Upper lobe of right lung (tissue), 1 donor: Measurements from ENCODE around the gene TCP11. TPM values are rescaled to one million over a fixed set of nuclear protein-coding genes. Genes with fewer than 3 reads are reported as not detected.

Source experiments
- ATAC-seq: fragments of 200-7000 bp; cut with Tn5 transposase; one replicate; pipeline ENCODE4 v1.9.1; 2020; ENCODE audit warnings: mild to moderate bottlenecking, moderate library complexity
- DNase-seq: peaks from one replicate; pipeline ENCODE4 v3.0.0-alpha.2; 2020
- H3K27ac ChIP-seq: fragments of 200-600 bp; one replicate; pipeline ENCODE4 v1.8.0; 2022
- H3K27me3 ChIP-seq: fragments of 200-600 bp; one replicate; pipeline ENCODE4 v1.8.0; 2022; ENCODE audit warnings: mild to moderate bottlenecking
- H3K36me3 ChIP-seq: fragments of 200-600 bp; one replicate; pipeline ENCODE4 v1.8.0; 2022
- H3K4me1 ChIP-seq: fragments of 200-600 bp; one replicate; pipeline ENCODE4 v1.8.0; 2022
- H3K4me3 ChIP-seq: fragments of 200-600 bp; one replicate; pipeline ENCODE4 v1.8.0; 2022; ENCODE audit warnings: mild to moderate bottlenecking
- H3K9me3 ChIP-seq: fragments of 200-600 bp; one replicate; pipeline ENCODE4 v1.8.0; 2022
- CTCF ChIP-seq: fragments of 200-600 bp; IDR thresholded peaks from one replicate; pipeline ENCODE4 v1.8.0; 2022; ENCODE audit warnings: antibody characterized with exemption
- intact Hi-C: fragments of 100-400 bp; cut with DNase I; formaldehyde crosslinking; loops from one replicate; pipeline ENCODE4 v1.11.0; 2022
- total RNA-seq: library from RNA; stranded (reverse); fragmentation: NEBNext Ultra II Directional; extraction: Animal tissue kit (Norgen Biotek cat#: 25700); gene quantifications from one replicate; pipeline ENCODE4 v1.2.1, GENCODE V29; 2021
- donor health status: DM: no; HTN: yes; CAD: no; lungs with severe emphysema.

TCP11 gene
- total RNA-seq, 1 donor from 2014 or later = not detected

GRCh38 chr6:35092362-35093117 is 48.6 kb downstream of the TCP11 start:
- Histone ChIP-seq H3K4me3 (no peak overlapping the region), H3K36me3 (peaks cover 38% of the 10 kb centered on the region), H3K9me3 (no peaks in the 10 kb centered on the region), H3K27ac (peak overlapping the region; percentile 55), H3K27me3 (no peaks in the 10 kb centered on the region), H3K4me1 (peaks cover 48% of the 10 kb centered on the region)
- intact Hi-C loops = no loop called here
- DNase-seq = no peak
- peak; percentile 4 for ATAC-seq
- TF ChIP-seq CTCF = no peak

- Histone ChIP-seq H3K27me3 (no peaks in the 10 kb centered on the region), H3K4me3 (no peak overlapping the region), H3K27ac (peak overlapping the region; percentile 55), H3K36me3 (peaks cover 46% of the 10 kb centered on the region), H3K4me1 (peaks cover 48% of the 10 kb centered on the region), H3K9me3 (no peaks in the 10 kb centered on the region)
- ATAC-seq = no peak
- TF ChIP-seq CTCF = no peak
- intact Hi-C loops = no loop called here
- no peak for DNase-seq
Measured at GRCh38 chr6:35091346-35092083, 49.6 kb downstream of the TCP11 start.

- no peaks in the 10 kb centered on the region for H3K9me3 ChIP-seq
- peaks cover 40% of the 10 kb centered on the region for H3K4me1 ChIP-seq
- ATAC-seq = no peak
- DNase-seq = peak; percentile 55
- peaks cover 54% of the 10 kb centered on the region for H3K36me3 ChIP-seq
- H3K27ac ChIP-seq = no peak overlapping the region
- H3K27me3 ChIP-seq = no peaks in the 10 kb centered on the region
- H3K4me3 ChIP-seq = no peak overlapping the region
- intact Hi-C loops = no loop called here
- TF ChIP-seq CTCF = no peak
Measured at GRCh38 chr6:35090734-35091133, 50.4 kb downstream of the TCP11 start.

DNA sequence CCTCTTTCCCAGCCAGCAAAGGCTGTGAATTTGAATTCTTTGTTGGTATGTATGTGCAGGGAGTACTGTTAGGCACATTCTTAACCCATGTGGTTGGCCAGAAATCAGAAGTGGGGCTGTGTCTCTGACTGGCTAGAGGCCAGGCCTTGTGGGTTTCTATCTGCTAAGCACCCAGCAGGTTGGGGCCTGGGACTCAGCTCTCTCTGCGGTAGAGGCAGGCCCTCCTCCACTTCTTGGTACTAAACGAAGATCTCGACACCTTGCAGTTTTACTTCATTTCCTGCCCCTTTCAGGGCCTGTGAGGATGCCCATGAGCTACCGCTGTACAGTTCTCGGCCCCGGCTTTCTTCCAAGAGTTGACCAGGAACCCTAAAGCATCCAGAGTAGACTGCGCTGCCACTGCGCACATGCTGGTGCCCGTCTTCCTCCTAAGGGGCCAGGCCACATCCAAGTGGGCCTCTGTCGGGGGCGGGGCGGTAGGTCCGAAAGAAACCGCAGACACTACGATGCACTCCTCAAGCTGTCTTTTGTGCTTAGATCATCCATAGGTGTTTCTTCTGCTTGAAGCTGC is 51.1 kb downstream of the TCP11 start:
- TF ChIP-seq CTCF = no peak
- peak; percentile 42 for DNase-seq
- intact Hi-C loops = no loop called here
- Histone ChIP-seq H3K4me1 (peaks cover 38% of the 10 kb centered on the region), H3K27me3 (no peaks in the 10 kb centered on the region), H3K9me3 (no peaks in the 10 kb centered on the region), H3K4me3 (no peak overlapping the region), H3K27ac (no peak overlapping the region), H3K36me3 (peaks cover 61% of the 10 kb centered on the region)
- ATAC-seq = no peak

- peaks cover 38% of the 10 kb centered on the region for H3K4me1 ChIP-seq
- peaks cover 67% of the 10 kb centered on the region for H3K36me3 ChIP-seq
- peak; percentile 44 for DNase-seq
Measured at GRCh38 chr6:35089216-35089934, 51.8 kb downstream of the TCP11 start.

More at GRCh38 chr6:35089216-35089934, 51.8 kb downstream of the TCP11 start:
- TF ChIP-seq CTCF = no peak
- Histone ChIP-seq H3K27ac (peak overlapping the region; percentile 55), H3K27me3 (no peaks in the 10 kb centered on the region), H3K4me3 (no peak overlapping the region), H3K9me3 (no peaks in the 10 kb centered on the region)
- intact Hi-C loops = no loop called here
- no peak for ATAC-seq
